D341Med (cell line): ENCODE results near the gene CUBN.

ENCODE experiments used
- DNase-seq: peaks from one replicate; pipeline ENCODE4 v3.0.0; 2012; ENCODE audit warnings: low spot score

CUBN gene

GRCh38 chr10:16987976-16988610 lies 141.5 kb downstream of the CUBN start:
- no peak for DNase-seq

DNA sequence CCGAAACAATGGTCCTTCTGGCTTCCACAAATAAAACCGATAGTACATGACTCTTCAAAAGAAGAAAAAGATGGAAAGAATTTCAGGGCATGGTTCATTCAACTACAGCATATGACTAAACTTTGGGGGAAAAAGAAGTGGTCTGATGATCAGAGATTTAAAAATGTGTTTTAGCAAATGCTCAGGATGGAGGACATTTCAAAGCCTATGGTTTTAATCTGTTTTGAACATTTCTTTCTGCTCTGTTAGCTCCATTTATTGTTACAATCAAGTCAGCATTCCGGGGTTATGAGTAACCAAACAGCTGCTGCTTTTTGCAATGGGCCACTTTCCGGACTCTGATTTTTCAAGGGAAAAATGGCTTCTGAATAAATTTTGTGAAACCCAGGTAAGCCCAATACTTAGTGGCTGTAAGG lies 142.4 kb downstream of the CUBN start:
- no peak for DNase-seq

DNA sequence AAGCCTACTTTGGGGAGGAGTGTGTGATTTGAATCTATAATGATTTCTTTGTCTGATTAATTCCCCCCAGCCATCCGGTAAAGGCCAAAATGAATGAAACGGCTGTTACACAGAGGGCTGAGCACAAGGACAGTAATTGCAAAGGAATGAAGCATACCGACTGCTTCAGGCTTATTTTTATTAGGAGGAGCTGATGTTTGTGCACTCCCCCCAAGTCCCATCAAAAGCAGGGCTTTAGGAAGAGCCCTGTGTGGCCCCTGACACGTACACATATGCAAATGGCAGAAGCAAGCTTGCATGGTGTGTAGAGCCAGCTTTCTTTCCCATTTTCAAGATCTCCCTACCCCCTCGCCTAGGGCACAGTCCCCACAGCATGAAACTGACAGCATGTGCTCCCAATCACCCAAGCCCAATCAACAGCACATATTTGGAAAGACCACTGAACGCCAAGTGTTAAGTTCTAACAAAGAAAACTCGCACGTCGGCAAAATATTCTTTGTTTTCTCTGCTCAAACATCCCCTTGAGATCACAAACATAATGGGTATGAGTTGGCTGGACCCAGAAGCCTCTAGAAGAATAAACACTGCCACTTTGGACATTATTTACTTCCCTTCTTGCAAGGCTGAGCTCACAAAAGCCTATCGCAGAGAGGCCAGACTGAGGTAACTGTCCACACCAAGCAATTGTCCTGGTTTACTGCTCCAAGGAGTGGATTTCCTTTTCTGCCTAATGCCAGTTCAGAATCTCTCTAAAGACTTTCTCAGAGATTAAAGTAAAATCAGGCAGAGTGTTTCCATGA lies 143.0 kb downstream of the CUBN start:
- DNase-seq = no peak

GRCh38 chr10:16986082-16986405 lies 143.6 kb downstream of the CUBN start:
- DNase-seq = no peak

DNA sequence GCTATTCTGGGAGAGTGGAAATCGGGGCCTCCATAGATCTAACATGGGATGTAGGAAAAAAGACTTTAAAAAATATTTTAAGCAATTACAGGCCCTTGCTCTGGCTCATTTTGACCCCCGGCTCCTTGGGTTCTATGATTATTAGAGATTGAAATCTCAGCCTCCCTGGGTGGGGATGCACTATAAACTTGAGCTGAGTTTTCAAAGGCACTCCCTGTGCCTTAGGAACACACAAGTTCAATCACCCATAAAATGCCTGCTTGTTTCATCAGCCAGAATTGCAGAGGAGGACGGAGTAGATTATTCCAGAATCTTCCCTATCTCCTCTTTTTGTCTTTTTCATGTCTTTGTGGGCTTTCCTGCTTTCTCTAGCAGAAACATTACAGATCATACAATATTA lies 145.4 kb downstream of the CUBN start:
- DNase-seq = no peak

GRCh38 chr10:16976803-16977202 lies 152.8 kb downstream of the CUBN start:
- no peak for DNase-seq

DNA sequence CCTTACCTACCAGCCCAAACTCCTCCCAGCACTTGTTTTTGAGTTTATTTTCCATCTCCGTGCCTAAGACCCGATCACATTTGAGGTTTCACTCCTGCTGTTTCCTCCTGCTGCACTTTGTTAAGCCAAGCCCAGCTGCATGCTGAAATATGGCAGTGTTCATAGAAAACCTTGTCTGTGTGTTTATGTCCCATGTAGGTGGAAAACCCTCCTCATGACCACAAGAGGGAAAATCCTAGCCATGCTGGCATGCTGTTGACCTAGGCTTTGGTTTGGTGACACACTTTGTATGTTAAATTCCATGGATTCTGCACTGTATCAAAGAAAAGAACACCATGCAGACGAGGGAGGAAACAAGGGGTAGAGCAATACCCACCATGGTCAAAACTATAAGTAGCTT lies 154.4 kb downstream of the CUBN start:
- DNase-seq = no peak

DNA sequence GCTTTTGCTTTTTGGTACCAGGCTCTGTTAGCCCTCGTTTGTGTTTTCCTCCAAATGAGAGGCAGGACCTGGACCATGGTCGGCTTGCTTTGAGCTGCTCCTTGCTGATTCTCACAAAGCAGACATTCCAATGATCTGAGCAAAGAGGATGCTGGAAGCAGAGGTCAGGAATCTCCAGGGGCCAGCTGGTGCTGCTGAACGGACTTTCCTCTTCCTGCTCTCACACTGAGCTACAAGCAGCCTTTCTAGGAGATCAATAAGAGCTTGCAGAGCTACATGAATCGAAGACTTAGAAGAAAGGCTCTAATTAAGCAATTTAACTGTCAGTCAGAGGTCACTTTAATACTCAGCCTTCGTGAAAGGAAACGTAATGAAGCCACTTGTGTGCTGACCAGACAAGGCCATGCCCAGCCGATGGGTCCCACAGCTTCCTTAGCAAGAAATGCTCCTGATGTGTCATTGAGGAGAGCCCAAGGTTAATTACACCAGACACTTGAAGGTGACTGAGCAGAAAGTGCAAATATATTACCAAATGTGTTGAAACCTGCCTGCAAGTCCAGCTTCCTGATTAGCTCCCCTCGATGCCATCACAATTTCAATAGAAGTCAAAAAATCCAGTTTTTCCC lies 161.1 kb downstream of the CUBN start:
- no peak for DNase-seq

GRCh38 chr10:16967866-16968415 lies 161.7 kb downstream of the CUBN start:
- no peak for DNase-seq

- no peak for DNase-seq
These were observed 162.4 kb downstream of the CUBN start for GRCh38 chr10:16966991-16967865.

GRCh38 chr10:16965740-16966447 lies 163.7 kb downstream of the CUBN start:
- DNase-seq = no peak

GRCh38 chr10:16965344-16965616 lies 164.3 kb downstream of the CUBN start:
- DNase-seq = no peak

GRCh38 chr10:16964576-16965343 lies 164.9 kb downstream of the CUBN start:
- DNase-seq = no peak

GRCh38 chr10:16960551-16960950 lies 169.1 kb downstream of the CUBN start:
- no peak for DNase-seq

DNA sequence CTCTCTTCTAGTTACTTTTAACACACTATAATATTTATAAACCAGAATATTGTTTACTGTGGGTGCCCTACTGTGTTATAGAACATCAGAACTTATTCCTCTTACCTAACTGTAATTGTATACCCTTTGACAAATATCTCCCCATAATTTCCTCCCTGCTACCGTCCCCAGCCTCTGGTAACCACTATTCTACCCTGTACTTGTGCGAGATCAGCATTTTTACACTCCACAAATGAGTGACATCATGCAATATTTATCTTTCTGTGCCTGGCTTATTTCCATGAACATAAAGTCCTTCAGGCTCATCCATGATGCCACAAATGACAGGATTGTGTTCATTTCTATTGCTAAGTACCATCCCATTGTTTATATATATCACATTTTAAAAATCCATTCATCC lies 172.6 kb downstream of the CUBN start:
- DNase-seq = no peak

DNA sequence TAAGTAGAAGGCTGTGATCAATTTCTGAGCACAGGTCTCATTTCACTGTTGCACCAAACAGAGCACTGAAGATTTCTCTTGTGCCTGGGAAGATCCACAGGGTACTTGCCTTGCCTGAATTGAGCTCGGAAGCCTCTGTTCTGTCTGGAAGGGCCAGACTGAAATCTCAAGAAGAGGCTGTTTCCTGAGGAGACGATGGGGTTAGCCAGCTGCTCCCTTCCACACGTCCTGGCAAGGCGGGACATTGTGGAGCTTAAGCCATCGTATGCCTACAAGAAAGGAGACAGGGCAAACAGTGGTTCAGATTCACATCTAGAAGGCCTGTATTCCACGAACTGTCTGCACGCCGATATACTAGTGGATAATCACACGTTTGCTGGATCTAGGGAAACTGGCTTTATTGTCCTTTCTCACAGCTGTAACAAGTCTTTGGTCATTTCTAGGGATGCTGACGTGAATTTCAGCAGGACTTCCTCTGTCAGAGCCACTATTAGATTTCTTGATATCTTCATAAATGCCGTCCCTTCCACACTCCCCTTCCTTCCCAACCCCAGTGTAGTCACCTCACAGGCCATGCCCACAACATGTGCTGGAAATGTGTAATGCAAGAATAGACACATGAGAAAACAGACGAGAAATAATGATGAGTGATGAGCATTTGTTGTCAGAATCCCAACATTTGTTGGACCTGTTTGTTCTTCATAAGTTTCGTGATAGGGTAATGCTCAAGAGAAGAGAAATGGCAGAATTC lies 175.2 kb downstream of the CUBN start:
- no peak for DNase-seq

GRCh38 chr10:16953270-16953669 lies 176.3 kb downstream of the CUBN start:
- DNase-seq = no peak

- DNase-seq = no peak
These were observed 177.0 kb downstream of the CUBN start for GRCh38 chr10:16952610-16953009.

GRCh38 chr10:16952080-16952479 lies 177.5 kb downstream of the CUBN start:
- no peak for DNase-seq
